SKM-1 treated with dmso at 0.1 percent for 144 hours (cell line): ENCODE measurements around the gene ADAMTS16.

ENCODE experiments used
- DNase-seq: peaks from one replicate; lab custom pipeline; 2025; ENCODE audit not compliant: unreplicated experiment; lab: John Stamatoyannopoulos, UW

Gene ADAMTS16

GRCh38 chr5:5309645-5310044 lies 169.5 kb downstream of the ADAMTS16 start:
- no peak for DNase-seq

GRCh38 chr5:5313101-5313635 lies 173.0 kb downstream of the ADAMTS16 start:
- DNase-seq = no peak

GRCh38 chr5:5314166-5314565 lies 174.0 kb downstream of the ADAMTS16 start:
- DNase-seq = no peak

- DNase-seq = no peak
Observed at GRCh38 chr5:5314626-5315025, 174.5 kb downstream of the ADAMTS16 start.

- no peak for DNase-seq
Observed at GRCh38 chr5:5315068-5315980, 175.2 kb downstream of the ADAMTS16 start.

DNA sequence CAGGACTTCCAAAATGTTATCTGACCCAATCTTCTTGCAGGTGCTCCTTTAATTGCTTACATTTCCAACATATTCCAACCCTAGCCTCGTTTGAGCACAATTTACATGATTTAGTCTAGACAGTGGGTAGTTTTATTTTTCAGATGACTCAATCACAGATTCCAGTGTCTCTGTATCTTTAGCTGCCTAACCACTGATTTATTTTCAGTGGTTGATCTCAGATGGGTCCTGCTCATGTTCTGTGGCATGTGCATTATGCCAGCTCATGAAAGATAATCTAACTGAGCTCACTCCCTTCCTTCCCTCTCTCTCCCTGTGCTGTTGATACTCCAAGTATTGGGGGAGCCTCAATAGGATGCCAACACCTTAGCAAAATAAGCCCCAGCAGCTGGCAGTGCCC lies 176.2 kb downstream of the ADAMTS16 start:
- no peak for DNase-seq

DNA sequence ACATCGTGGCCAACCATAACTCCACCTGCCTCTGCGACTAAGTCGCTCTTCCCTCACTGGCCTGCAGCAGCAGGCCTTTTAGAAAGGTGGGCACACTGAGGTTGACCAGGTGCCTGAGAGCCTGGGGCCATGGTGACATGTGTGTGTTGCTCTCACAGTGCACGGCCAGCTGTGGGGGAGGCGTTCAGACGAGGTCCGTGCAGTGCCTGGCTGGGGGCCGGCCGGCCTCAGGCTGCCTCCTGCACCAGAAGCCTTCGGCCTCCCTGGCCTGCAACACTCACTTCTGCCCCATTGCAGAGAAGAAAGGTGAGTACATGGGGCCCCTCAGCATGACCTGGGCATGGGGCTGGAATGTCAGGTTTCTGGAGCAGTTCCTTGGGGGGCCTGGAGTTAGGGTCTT lies 177.8 kb downstream of the ADAMTS16 start:
- DNase-seq = no peak

DNA sequence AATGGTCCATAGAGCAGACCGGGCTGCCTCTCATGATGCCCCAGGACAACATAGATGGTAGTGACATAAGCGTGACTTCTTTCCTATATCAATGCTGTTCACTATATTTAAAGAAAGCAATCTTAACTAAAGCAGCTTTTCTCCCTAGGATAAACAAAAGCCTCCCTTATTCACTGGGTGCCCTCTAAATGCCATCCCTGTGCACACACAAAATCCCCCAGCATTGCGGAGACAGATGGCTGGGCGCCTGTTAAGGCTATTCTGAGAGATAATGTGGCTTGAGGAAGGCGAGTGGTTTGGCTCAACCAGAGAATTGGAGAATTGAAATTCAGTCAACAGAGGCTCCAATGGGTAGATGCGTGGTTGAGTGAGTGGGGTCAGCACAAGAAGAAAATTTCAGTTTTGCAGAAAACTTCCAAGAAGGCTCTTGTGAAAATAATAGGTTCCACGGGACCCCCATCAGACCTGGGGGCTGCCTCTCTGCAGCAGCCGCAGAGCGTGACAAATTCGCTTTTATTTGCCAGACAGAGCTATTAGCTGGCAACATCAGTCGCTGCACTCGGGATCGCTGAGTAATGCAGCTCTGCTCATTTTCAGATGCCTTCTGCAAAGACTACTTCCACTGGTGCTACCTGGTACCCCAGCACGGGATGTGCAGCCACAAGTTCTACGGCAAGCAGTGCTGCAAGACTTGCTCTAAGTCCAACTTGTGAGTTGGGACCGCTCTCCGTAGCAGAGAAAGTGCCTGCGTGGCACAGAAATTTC lies 178.5 kb downstream of the ADAMTS16 start:
- no peak for DNase-seq

DNA sequence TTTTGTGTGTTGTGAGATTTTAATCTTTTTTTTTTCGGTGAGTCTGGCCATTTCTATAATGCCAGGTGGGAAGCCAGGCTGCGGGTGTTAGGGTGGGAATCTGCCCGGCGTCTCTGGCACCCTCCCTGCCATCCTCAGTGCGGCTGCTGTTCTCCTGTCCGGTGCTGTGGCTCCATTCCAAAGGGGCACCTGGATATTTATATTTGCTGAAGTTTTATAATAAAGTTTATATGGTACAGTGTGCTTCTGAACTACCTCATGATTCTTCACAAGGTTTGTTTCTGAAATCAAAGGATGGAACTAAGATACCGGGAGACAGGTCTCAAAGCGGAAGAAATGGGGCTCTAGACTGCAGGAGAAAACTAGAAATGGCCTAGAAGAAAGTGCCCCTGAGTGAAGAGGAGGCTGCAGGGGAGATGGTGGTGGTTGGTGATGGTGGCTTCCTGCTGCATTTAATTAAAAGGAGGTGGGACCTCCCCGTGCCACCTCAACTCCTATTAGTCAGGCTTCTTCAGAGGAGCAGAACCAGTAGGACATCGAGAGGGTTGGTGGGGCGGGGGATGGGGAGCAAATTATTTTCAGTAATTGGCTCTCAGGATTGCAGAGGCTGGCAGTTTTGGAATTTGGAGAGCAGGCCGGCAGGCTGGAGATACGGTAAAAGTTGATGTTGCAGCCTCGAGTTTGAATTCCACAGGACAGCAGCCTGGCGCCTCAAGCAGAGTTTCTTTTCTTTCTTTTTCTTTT lies 180.1 kb downstream of the ADAMTS16 start:
- no peak for DNase-seq

DNA sequence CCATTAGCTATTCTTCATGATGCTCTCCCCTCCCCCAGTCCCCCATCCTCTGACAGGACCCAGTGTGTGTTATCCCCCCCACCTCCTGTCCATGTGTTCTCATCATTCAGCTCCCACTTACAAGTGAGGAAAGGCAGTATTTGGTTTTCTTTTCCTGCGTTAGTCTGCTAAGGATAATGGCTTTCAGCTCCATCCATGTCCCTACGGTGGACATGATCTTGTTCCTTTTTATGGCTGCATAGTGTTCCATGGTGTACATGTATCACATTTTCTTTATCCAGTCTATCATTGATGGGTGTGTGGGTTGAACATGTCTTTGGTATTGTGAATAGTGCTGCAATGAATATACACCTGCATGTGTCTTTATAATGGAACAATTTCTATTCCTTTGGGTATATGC lies 181.0 kb downstream of the ADAMTS16 start:
- DNase-seq = no peak

GRCh38 chr5:5323551-5323950 lies 183.4 kb downstream of the ADAMTS16 start:
- no peak for DNase-seq

- no peak for DNase-seq
Observed at GRCh38 chr5:5326115-5326758, 186.1 kb downstream of the ADAMTS16 start.

DNA sequence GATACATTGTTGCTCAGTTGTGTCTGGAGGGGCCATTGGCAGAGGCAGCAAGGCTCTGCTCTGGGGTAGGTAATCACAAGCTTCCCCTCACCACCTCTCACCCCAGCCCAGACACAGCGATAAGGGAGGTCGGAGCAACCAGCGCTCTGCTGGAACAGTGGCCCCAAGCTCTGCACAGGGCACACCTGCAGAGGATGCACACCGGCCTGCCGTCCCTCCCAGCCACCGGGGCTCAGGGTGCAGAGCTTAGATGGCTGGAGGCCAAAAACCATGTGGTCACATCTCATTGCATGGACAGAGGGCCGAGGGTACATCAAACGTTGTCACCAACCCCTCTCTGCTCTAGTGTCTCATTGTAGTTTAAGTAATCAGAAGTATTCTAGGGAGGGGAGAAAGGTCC lies 187.0 kb downstream of the ADAMTS16 start:
- DNase-seq = no peak

DNA sequence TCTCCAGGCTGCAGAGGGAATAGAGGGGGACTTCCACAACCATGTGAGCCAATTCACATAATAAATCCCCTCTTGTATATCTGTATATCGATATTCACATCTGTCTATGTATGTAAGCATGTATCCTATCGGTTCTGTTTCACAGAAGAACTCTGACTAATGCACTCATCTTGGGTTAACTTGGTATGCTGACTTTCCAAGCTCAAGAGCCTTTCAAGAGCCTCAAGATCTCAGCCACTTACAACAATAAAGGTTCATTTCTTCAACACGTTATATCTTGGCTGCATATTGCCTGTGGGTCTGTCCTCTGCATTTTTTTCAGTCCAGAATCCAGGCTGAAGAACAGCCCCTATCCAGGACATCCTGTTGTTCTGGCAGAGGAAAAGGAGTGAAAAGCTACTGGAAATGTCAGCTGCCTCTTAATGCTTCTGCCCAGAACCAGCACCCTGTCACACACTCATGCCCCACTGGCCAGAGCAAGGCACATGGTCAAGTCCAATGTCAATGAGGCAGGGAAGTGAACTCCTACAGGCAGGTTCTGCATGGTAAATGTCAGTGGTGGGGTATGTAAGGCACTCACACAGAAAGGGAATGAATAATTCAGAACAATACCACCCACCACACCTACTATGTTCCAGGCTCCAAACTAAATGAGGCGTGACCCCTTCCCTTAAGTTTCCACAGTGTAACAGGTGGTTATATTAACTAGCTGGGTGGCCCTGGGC lies 190.8 kb downstream of the ADAMTS16 start:
- no peak for DNase-seq

GRCh38 chr5:5331848-5332247 lies 191.7 kb downstream of the ADAMTS16 start:
- DNase-seq = no peak

GRCh38 chr5:5332287-5332686 lies 192.2 kb downstream of the ADAMTS16 start:
- DNase-seq = no peak

GRCh38 chr5:5335107-5335506 lies 195.0 kb downstream of the ADAMTS16 start:
- no peak for DNase-seq

DNA sequence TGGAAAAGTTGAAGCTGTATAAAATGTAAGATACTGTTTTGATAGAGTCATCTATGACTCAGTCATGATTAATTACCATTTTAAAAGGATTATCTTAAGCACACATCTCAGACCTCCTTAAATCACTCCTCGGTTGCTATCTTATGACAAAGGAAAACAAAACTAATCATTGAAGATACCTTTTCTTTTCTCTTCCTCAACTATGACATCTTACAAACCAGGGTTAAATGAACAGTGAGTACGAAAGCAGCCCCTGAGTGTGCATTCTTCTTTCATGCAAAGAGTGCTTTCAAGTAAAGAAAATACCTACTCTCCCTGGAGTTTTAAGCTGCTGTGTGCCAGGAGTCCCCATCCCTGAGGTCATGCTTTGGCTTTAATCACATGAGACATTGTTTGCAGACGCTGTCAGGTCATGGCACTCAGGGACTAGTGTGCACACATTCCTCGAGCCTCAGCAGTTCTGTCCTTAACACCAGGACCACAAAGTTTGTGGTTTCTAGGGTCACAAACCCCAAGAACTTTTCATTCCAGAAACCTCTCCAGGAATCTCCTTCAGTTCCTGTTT lies 195.7 kb downstream of the ADAMTS16 start:
- no peak for DNase-seq

DNA sequence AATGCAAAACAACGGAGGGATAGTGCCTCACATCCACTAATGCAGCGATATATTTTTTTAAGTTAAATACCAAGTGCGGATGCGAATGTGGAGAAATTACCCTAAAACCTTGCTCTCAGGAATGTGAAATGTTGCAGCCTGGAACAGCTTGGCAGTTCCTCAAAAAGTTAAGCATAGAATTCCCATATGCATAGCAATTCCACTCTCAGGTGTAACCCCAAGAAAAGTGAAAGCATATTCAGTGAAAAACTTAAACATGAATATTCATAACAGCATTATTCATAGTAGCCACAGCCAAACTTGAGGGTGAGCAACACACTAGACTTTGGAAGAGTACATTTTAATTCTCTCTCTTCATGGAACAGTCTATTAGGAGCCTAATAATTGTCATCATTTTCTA lies 199.1 kb downstream of the ADAMTS16 start:
- no peak for DNase-seq
